ENCODE results near the gene OOSP3. TPM values are rescaled to one million over a fixed set of nuclear protein-coding genes. Genes with fewer than 3 reads are reported as not detected.

Gene OOSP3
- polyA plus RNA-seq, 3 donors: not detected

DNA sequence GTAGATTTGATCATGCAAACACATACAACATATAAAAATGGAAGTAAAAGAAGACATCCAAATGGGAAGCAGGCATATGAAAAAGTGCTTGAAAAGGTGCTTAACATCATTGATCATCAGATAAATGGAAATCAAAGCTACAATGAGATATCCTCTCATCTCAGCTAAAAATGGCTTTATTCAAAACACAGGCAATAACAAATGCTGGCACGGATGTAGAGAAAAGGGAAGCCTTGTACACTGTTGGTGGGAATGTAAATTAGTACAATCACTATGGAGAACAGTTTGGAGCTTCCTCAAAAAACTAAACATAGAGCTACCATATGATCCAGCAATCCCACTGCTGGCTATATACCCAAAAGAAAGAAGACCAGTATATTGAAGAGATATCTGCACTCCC, 11.7 kb upstream of the OOSP3 start:
- TF ChIP-seq, protein P1, sequence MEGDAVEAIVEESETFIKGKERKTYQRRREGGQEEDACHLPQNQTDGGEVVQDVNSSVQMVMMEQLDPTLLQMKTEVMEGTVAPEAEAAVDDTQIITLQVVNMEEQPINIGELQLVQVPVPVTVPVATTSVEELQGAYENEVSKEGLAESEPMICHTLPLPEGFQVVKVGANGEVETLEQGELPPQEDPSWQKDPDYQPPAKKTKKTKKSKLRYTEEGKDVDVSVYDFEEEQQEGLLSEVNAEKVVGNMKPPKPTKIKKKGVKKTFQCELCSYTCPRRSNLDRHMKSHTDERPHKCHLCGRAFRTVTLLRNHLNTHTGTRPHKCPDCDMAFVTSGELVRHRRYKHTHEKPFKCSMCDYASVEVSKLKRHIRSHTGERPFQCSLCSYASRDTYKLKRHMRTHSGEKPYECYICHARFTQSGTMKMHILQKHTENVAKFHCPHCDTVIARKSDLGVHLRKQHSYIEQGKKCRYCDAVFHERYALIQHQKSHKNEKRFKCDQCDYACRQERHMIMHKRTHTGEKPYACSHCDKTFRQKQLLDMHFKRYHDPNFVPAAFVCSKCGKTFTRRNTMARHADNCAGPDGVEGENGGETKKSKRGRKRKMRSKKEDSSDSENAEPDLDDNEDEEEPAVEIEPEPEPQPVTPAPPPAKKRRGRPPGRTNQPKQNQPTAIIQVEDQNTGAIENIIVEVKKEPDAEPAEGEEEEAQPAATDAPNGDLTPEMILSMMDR (IDR thresholded peaks at IDR 0.05): no peak
- Histone ChIP-seq H3K9me3 (replicated peaks in 1 of 2; ENCODE audit: control insufficient read depth in 1 of 2, insufficient read depth in 1 of 2, low read length in 2 of 2) (no peaks in the 10 kb centered on the region), H3K4me2 (replicated peaks; ENCODE audit: extremely low read depth, low read length, poor library complexity, severe bottlenecking) (peak overlapping the region; percentile 59), H4K20me1 (ENCODE audit: insufficient read depth, low read length) (no peaks in the 10 kb centered on the region), H3K36me3 (replicated peaks in 1 of 2; ENCODE audit: control insufficient read depth in 1 of 2, insufficient read depth in 2 of 2, low read length in 2 of 2) (no peaks in the 10 kb centered on the region), H3K27ac (ENCODE audit: low read depth in 1 of 2, low read length in 2 of 2) (no peak overlapping the region), H3K9ac (ENCODE audit: insufficient read depth, low read length, poor library complexity, severe bottlenecking) (no peak overlapping the region), H3K27me3 (ENCODE audit: control insufficient read depth in 2 of 2, insufficient read depth in 2 of 2, low read length in 2 of 2) (no peaks in the 10 kb centered on the region), H2AFZ (ENCODE audit: insufficient read depth, low read depth, low read length, poor library complexity, severe bottlenecking) (no peak overlapping the region), H3K4me1 (ENCODE audit: control insufficient read depth in 1 of 2, insufficient read depth in 2 of 2, low read length in 2 of 2) (peaks cover 11 to 15% of the 10 kb centered on the region in 2 donors), H3K79me2 (ENCODE audit: insufficient read depth, low read length) (no peaks in the 10 kb centered on the region), H3K4me3 (replicated peaks in 1 of 3; ENCODE audit: low read depth in 2 of 3, low read length in 3 of 3) (peak overlapping the region in 1 of 3 experiments; percentile 56)
- no CpG with 5 or more reads among the region's 1 CpG for WGBS (ENCODE audit: insufficient coverage)
- Mint-ChIP-seq H3K4me1 (peaks cover 22% of the 10 kb centered on the region), H3K36me3 (no peaks in the 10 kb centered on the region), H3K27me3 (ENCODE audit: low read depth in 3 of 3) (peaks cover 0 to 3% (median 2%) of the 10 kb centered on the region in 3 donors), H3K9me3 (peaks cover 0 to 15% (median 8%) of the 10 kb centered on the region in 7 donors), H3K4me3 (peak overlapping the region; percentile 3 to 72), H3K27ac (peak overlapping the region in 6 of 7 donors; percentile 4 to 73 (median 62))
- intact Hi-C loops (cut with micrococcal nuclease): no loop called here
- peak in 1 of 3 donors; percentile 21 for DNase-seq

DNA sequence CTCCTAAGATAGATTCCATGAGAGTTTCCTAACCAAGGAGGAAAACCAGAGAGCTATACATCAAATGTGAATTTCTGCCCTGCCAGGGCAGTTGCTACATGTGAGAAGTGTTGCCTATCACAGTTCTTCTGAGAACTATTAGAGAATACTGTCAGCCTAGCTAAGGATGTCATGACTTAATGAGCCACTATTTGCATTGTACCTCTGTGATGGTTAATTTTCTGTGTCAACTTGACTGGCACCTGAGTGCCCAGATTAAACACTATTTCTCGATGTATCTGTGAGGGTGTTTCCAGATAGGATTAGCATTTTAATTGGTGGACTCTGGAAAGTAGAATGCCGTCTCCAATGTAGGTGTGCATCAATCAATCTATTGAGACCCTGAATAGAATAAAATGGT, 10.6 kb upstream of the OOSP3 start:
- H3K27ac Mint-ChIP-seq: no peak overlapping the region
- Histone ChIP-seq H3K4me2 (replicated peaks; ENCODE audit: extremely low read depth, low read length, poor library complexity, severe bottlenecking) (no peak overlapping the region), H3K27me3 (ENCODE audit: control insufficient read depth in 2 of 2, insufficient read depth in 2 of 2, low read length in 2 of 2) (no peaks in the 10 kb centered on the region), H3K27ac (ENCODE audit: low read depth in 1 of 2, low read length in 2 of 2) (no peak overlapping the region), H4K20me1 (ENCODE audit: insufficient read depth, low read length) (no peaks in the 10 kb centered on the region), H3K79me2 (ENCODE audit: insufficient read depth, low read length) (no peaks in the 10 kb centered on the region), H3K9me3 (replicated peaks in 1 of 2; ENCODE audit: control insufficient read depth in 1 of 2, insufficient read depth in 1 of 2, low read length in 2 of 2) (no peaks in the 10 kb centered on the region), H3K36me3 (replicated peaks in 1 of 2; ENCODE audit: control insufficient read depth in 1 of 2, insufficient read depth in 2 of 2, low read length in 2 of 2) (no peaks in the 10 kb centered on the region), H3K4me3 (replicated peaks in 1 of 3; ENCODE audit: low read depth in 2 of 3, low read length in 3 of 3) (no peak overlapping the region), H2AFZ (ENCODE audit: insufficient read depth, low read depth, low read length, poor library complexity, severe bottlenecking) (no peak overlapping the region), H3K9ac (ENCODE audit: insufficient read depth, low read length, poor library complexity, severe bottlenecking) (no peak overlapping the region), H3K4me1 (ENCODE audit: control insufficient read depth in 1 of 2, insufficient read depth in 2 of 2, low read length in 2 of 2) (peaks cover 11 to 15% of the 10 kb centered on the region in 2 donors)
- DNase-seq: no peak
- H3K4me1 Mint-ChIP-seq: peaks cover 18% of the 10 kb centered on the region
- TF ChIP-seq, protein P1 (IDR thresholded peaks at IDR 0.05): no peak
- H3K27me3 Mint-ChIP-seq (ENCODE audit: low read depth in 3 of 3): peaks cover 0 to 3% (median 2%) of the 10 kb centered on the region in 3 donors
- no peaks in the 10 kb centered on the region for H3K36me3 Mint-ChIP-seq
- intact Hi-C loops (cut with micrococcal nuclease): no loop called here
- H3K4me3 Mint-ChIP-seq: no peak overlapping the region
- WGBS (ENCODE audit: insufficient coverage): 100% methylated on average over 2 of the region's 2 CpGs
- peaks cover 1 to 15% (median 9%) of the 10 kb centered on the region in 7 donors for H3K9me3 Mint-ChIP-seq

Data from CD14-positive monocyte (primary cell).